Measurements from ENCODE around the gene RNF133. TPM values are rescaled to one million over a fixed set of nuclear protein-coding genes. Genes with fewer than 3 reads are reported as not detected.

Gene RNF133, protein sequence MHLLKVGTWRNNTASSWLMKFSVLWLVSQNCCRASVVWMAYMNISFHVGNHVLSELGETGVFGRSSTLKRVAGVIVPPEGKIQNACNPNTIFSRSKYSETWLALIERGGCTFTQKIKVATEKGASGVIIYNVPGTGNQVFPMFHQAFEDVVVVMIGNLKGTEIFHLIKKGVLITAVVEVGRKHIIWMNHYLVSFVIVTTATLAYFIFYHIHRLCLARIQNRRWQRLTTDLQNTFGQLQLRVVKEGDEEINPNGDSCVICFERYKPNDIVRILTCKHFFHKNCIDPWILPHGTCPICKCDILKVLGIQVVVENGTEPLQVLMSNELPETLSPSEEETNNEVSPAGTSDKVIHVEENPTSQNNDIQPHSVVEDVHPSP
- total RNA-seq = not detected in 2 replicates

DNA sequence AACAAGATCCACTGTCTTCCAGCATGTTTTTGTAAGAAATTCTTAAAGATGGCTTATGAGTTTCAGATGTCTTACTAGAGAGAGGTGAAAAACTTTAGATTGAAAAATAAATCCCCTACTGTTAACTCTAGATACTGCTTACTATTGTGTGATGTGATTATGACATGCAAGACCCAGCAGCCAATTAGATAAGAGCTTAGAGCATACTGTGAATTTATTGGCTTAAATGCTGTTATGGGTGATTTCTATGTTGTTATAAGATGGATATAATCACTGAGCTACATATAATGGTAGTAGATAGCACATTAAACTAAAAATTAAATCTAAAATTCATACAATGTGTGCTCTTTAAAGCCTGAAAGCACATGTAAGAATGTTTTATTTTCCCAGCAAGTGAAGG is at the start of gene RNF133:
Gene RNF133 (minus strand): TSS at position 101 of the 400 bp plus-strand sequence. CDS start 199 bp downstream, outside the sequence.
- H3K27ac Mint-ChIP-seq = no peak within 1 kb of the TSS
- no peaks in the 10 kb centered on the region for H3K4me1 Mint-ChIP-seq
- intact Hi-C loops (cut with micrococcal nuclease) = no loop called here
- no peaks in the 10 kb centered on the region for H3K9me3 Mint-ChIP-seq
- H3K36me3 Mint-ChIP-seq (ENCODE audit: low read depth) = no peaks in the 10 kb centered on the region
- no peaks in the 10 kb centered on the region for H3K27me3 Mint-ChIP-seq
- no peak within 1 kb of the TSS for H3K4me3 Mint-ChIP-seq
- DNase-seq = no peak

GRCh38 chr7:122748195-122748594 is 49.3 kb upstream of the RNF133 start:
- Mint-ChIP-seq H3K4me3 (no peak overlapping the region), H3K4me1 (no peaks in the 10 kb centered on the region), H3K36me3 (ENCODE audit: low read depth) (no peaks in the 10 kb centered on the region), H3K9me3 (no peaks in the 10 kb centered on the region), H3K27me3 (no peaks in the 10 kb centered on the region), H3K27ac (no peak overlapping the region)
- intact Hi-C loops (cut with micrococcal nuclease) = no loop called here
- DNase-seq = no peak

GRCh38 chr7:122746948-122747347 is 48.0 kb upstream of the RNF133 start:
- Mint-ChIP-seq H3K9me3 (no peaks in the 10 kb centered on the region), H3K4me3 (no peak overlapping the region), H3K27ac (no peak overlapping the region), H3K4me1 (no peaks in the 10 kb centered on the region), H3K36me3 (ENCODE audit: low read depth) (no peaks in the 10 kb centered on the region), H3K27me3 (no peaks in the 10 kb centered on the region)
- no peak for DNase-seq
- intact Hi-C loops (cut with micrococcal nuclease) = no loop called here

- H3K9me3 Mint-ChIP-seq = no peaks in the 10 kb centered on the region
- no peaks in the 10 kb centered on the region for H3K36me3 Mint-ChIP-seq (ENCODE audit: low read depth)
- DNase-seq = no peak
- H3K4me1 Mint-ChIP-seq = no peaks in the 10 kb centered on the region
- no peaks in the 10 kb centered on the region for H3K27me3 Mint-ChIP-seq
- no peak overlapping the region for H3K4me3 Mint-ChIP-seq
- intact Hi-C loops (cut with micrococcal nuclease) = no loop called here
- no peak overlapping the region for H3K27ac Mint-ChIP-seq
These were observed 44.3 kb upstream of the RNF133 start for GRCh38 chr7:122743211-122743610.

DNA sequence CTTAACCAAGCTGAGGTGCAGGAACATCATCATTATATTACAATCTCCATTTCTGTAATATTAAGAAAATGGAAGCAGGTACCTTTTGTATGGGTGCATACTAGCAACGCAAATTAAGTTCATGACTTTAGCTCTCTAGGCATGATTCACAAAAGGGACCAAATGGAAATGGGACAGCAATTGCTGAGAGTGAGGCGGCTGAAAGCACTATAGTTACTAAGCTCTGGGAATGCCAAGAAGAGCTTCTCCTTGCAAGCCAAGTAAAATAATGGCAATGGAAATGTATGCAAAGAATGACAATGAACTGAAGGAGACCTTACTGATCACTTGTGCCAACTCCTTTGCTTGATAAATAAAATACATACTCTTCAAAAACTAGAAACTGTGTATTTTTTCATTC is 40.0 kb upstream of the RNF133 start:
- Mint-ChIP-seq H3K9me3 (no peaks in the 10 kb centered on the region), H3K27ac (no peak overlapping the region), H3K4me1 (no peaks in the 10 kb centered on the region), H3K4me3 (no peak overlapping the region), H3K36me3 (ENCODE audit: low read depth) (no peaks in the 10 kb centered on the region), H3K27me3 (no peaks in the 10 kb centered on the region)
- DNase-seq = no peak
- intact Hi-C loops (cut with micrococcal nuclease) = no loop called here

- Mint-ChIP-seq H3K36me3 (ENCODE audit: low read depth) (no peaks in the 10 kb centered on the region), H3K27me3 (no peaks in the 10 kb centered on the region), H3K4me3 (no peak overlapping the region), H3K4me1 (no peaks in the 10 kb centered on the region), H3K9me3 (no peaks in the 10 kb centered on the region), H3K27ac (no peak overlapping the region)
- no peak for DNase-seq
- intact Hi-C loops (cut with micrococcal nuclease) = no loop called here
These were observed 37.3 kb upstream of the RNF133 start for GRCh38 chr7:122736183-122736582.

GRCh38 chr7:122727759-122728158 is 28.8 kb upstream of the RNF133 start:
- no peak overlapping the region for H3K4me3 Mint-ChIP-seq
- H3K4me1 Mint-ChIP-seq = no peaks in the 10 kb centered on the region
- no peak overlapping the region for H3K27ac Mint-ChIP-seq
- no peaks in the 10 kb centered on the region for H3K36me3 Mint-ChIP-seq (ENCODE audit: low read depth)
- intact Hi-C loops (cut with micrococcal nuclease) = no loop called here
- no peaks in the 10 kb centered on the region for H3K9me3 Mint-ChIP-seq
- H3K27me3 Mint-ChIP-seq = no peaks in the 10 kb centered on the region
- no peak for DNase-seq

- Mint-ChIP-seq H3K4me1 (no peaks in the 10 kb centered on the region), H3K9me3 (no peaks in the 10 kb centered on the region), H3K27me3 (no peaks in the 10 kb centered on the region), H3K27ac (no peak overlapping the region), H3K36me3 (ENCODE audit: low read depth) (no peaks in the 10 kb centered on the region), H3K4me3 (no peak overlapping the region)
- DNase-seq = no peak
- intact Hi-C loops (cut with micrococcal nuclease) = no loop called here
These were observed 28.4 kb upstream of the RNF133 start for GRCh38 chr7:122727354-122727753.

- Mint-ChIP-seq H3K4me1 (no peaks in the 10 kb centered on the region), H3K27me3 (no peaks in the 10 kb centered on the region), H3K9me3 (no peaks in the 10 kb centered on the region)
These were observed 28.0 kb upstream of the RNF133 start for GRCh38 chr7:122726881-122727280.

GRCh38 chr7:122724366-122724765 is 25.4 kb upstream of the RNF133 start:
- Mint-ChIP-seq H3K36me3 (ENCODE audit: low read depth) (no peaks in the 10 kb centered on the region), H3K4me1 (no peaks in the 10 kb centered on the region), H3K9me3 (no peaks in the 10 kb centered on the region), H3K4me3 (no peak overlapping the region), H3K27ac (no peak overlapping the region), H3K27me3 (no peaks in the 10 kb centered on the region)
- intact Hi-C loops (cut with micrococcal nuclease) = no loop called here
- DNase-seq = no peak

More at GRCh38 chr7:122726881-122727280, 28.0 kb upstream of the RNF133 start:
- DNase-seq = no peak
- H3K4me3 Mint-ChIP-seq = no peak overlapping the region
- no peak overlapping the region for H3K27ac Mint-ChIP-seq
- intact Hi-C loops (cut with micrococcal nuclease) = no loop called here
- H3K36me3 Mint-ChIP-seq (ENCODE audit: low read depth) = no peaks in the 10 kb centered on the region

GRCh38 chr7:122719010-122719578 is 20.2 kb upstream of the RNF133 start:
- intact Hi-C loops (cut with micrococcal nuclease) = no loop called here
- Mint-ChIP-seq H3K27ac (no peak overlapping the region), H3K9me3 (no peaks in the 10 kb centered on the region), H3K36me3 (ENCODE audit: low read depth) (no peaks in the 10 kb centered on the region), H3K27me3 (no peaks in the 10 kb centered on the region), H3K4me1 (no peaks in the 10 kb centered on the region), H3K4me3 (no peak overlapping the region)
- no peak for DNase-seq

DNA sequence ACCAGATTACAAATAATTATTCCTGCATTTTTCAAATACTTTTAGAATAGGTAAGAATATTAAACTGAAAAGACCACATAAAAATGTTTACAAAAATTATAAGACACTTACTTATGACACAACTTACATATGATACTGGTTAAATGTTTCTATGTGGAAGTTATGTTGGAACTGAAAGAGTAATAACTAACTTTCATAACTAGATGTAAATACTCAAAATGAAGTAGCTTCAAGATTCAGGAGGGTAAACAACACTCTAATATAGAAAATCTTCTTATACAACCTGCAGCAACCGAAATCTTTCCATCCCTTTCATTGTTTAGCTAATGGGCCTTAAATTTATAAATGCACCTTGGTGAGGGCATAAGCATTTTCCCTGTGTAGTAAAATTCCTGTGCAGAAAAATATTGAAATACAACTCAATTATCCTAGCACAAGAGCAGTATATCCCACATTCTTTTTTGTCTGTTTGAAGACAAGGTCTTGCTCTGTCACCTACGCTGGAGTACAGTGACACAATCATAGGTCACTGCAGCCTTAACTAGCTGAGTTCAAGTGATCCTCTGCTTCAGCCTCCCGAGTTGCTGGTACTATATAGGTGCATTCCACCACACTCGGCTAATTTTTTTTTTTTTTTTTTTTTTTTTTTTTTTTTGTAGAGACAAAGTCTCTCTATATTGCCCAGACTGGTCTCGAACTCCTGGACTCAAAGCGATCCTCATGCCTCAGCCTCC is 18.6 kb upstream of the RNF133 start:
- Mint-ChIP-seq H3K4me3 (no peak overlapping the region), H3K27me3 (no peaks in the 10 kb centered on the region), H3K36me3 (ENCODE audit: low read depth) (no peaks in the 10 kb centered on the region), H3K9me3 (no peaks in the 10 kb centered on the region), H3K4me1 (no peaks in the 10 kb centered on the region), H3K27ac (no peak overlapping the region)
- intact Hi-C loops (cut with micrococcal nuclease) = no loop called here
- no peak for DNase-seq

DNA sequence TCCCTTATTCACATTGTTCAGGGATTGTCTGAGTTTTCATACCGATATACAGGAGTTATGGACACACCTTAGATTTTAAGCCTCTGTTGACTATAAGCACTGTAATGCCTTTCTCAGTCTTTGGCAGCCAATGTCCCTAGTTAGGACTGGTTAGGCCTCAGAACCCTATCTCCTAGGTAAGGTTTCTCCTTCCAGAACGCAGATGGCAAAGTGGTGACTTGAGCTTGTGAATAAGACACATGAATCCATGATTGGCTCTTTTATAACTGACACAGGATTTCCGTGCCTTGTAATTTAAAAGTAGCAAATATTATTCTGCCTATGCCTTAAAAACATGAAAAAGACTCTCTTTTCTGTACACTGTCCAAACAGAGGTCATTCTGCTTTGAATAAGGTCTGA is 16.3 kb upstream of the RNF133 start:
- no peak overlapping the region for H3K4me3 Mint-ChIP-seq
- no peaks in the 10 kb centered on the region for H3K27me3 Mint-ChIP-seq
- no peak overlapping the region for H3K27ac Mint-ChIP-seq
- H3K9me3 Mint-ChIP-seq = no peaks in the 10 kb centered on the region
- no peak for DNase-seq
- no peaks in the 10 kb centered on the region for H3K4me1 Mint-ChIP-seq
- intact Hi-C loops (cut with micrococcal nuclease) = no loop called here
- no peaks in the 10 kb centered on the region for H3K36me3 Mint-ChIP-seq (ENCODE audit: low read depth)

DNA sequence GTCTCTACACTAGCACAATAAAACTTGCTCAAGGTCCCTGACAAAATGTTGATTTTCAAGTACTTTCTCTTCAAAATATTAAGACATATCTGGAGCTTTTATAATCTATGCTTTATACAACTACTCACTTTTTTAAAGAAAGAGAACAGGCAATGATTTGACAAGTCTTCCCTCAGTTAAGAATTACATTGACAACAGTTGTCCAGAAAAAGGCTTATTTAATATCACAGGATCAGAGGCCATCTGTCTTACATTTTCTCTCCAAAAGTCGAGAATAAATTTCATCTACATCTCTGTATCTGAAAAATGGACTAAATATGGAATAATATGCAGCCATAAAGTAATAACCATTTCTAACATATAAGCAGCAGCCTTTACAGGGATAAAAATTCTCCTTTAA is 12.0 kb upstream of the RNF133 start:
- Mint-ChIP-seq H3K27me3 (no peaks in the 10 kb centered on the region), H3K27ac (no peak overlapping the region), H3K4me3 (no peak overlapping the region), H3K9me3 (no peaks in the 10 kb centered on the region), H3K36me3 (ENCODE audit: low read depth) (no peaks in the 10 kb centered on the region), H3K4me1 (no peaks in the 10 kb centered on the region)
- DNase-seq = no peak
- intact Hi-C loops (cut with micrococcal nuclease) = no loop called here

Measured in activated CD4-positive, alpha-beta T cell treated with anti-CD3 and anti-CD28 coated beads, Interleukin-2, amount 10 ng/mL, durations not matched to agents 24 days and 14 days (primary cell).